HepG2 (cell line): ENCODE results near the gene SPRED2. TPM values are rescaled to one million over a fixed set of nuclear protein-coding genes. Genes with fewer than 3 reads are reported as not detected.

Experiments used
- ARNT2 ChIP-seq: sonication (generic); formaldehyde crosslinking; IDR thresholded peaks from 2 replicates; pipeline ENCODE4 v1.8.0; 2022; ENCODE audit warnings: mild to moderate bottlenecking, low read depth, missing genetic modification reagents, moderate library complexity
- GTF2F1 ChIP-seq: fragments of 150-350 bp; IDR thresholded peaks from 2 replicates; pipeline ENCODE4 v1.6.1; 2014; ENCODE audit warnings: low read length
- HCFC1 ChIP-seq: fragments of 150-350 bp; IDR thresholded peaks from 2 replicates; pipeline ENCODE4 v1.6.1; 2014; ENCODE audit warnings: low read depth, low read length
- HES4 ChIP-seq: sonication (generic); formaldehyde crosslinking; IDR thresholded peaks from 2 replicates; pipeline ENCODE4 v1.9.0; 2021; ENCODE audit warnings: mild to moderate bottlenecking, missing genetic modification reagents, borderline replicate concordance
- NRL ChIP-seq: sonication (generic); formaldehyde crosslinking; IDR thresholded peaks from 2 replicates; pipeline ENCODE4 v1.5.0; 2020; ENCODE audit warnings: missing genetic modification reagents, mild to moderate bottlenecking, moderate library complexity, borderline replicate concordance
- PTBP1 ChIP-seq: fragments of 200-400 bp; formaldehyde crosslinking; IDR thresholded peaks from 2 replicates; pipeline ENCODE4 v1.6.1; 2018; ENCODE audit warnings: low read length, low read depth; ENCODE audit not compliant: poor library complexity, severe bottlenecking
- RBAK ChIP-seq: sonication (generic); formaldehyde crosslinking; IDR thresholded peaks from 2 replicates; pipeline ENCODE4 v1.5.1; 2020; ENCODE audit warnings: mild to moderate bottlenecking, missing genetic modification reagents
- RFX3 ChIP-seq: IDR thresholded peaks from 2 replicates; pipeline ENCODE4 v1.6.1; 2016; ENCODE audit warnings: missing biosample characterization, missing genetic modification reagents
- RFX5 ChIP-seq: IDR thresholded peaks from 2 replicates; pipeline ENCODE4 v1.6.1; 2011; ENCODE audit warnings: low read depth, low read length, improper control_type of control experiment
- SALL1 ChIP-seq: sonication (generic); formaldehyde crosslinking; IDR thresholded peaks from 2 replicates; pipeline ENCODE4 v1.8.0; 2022; ENCODE audit warnings: mild to moderate bottlenecking, missing genetic modification reagents
- SIN3B ChIP-seq: fragments of 150-350 bp; IDR thresholded peaks from 2 replicates; pipeline ENCODE4 v1.6.1; 2014; ENCODE audit warnings: low read length
- SIX4 ChIP-seq: sonication (generic); formaldehyde crosslinking; IDR thresholded peaks from 2 replicates; pipeline ENCODE4 v1.4.0; 2020; ENCODE audit warnings: missing genetic modification reagents
- ZNF274 ChIP-seq: sonication (generic); formaldehyde crosslinking; IDR thresholded peaks from 2 replicates; pipeline ENCODE4 v1.5.1; 2020; ENCODE audit warnings: mild to moderate bottlenecking, missing genetic modification reagents
- ZNF280D ChIP-seq: sonication (generic); formaldehyde crosslinking; IDR thresholded peaks from 2 replicates; pipeline ENCODE4 v1.5.1; 2020; ENCODE audit warnings: mild to moderate bottlenecking, missing genetic modification reagents
- ZNF572 ChIP-seq: sonication (generic); formaldehyde crosslinking; IDR thresholded peaks from 2 replicates; pipeline ENCODE4 v1.5.1; 2020; ENCODE audit warnings: mild to moderate bottlenecking, missing genetic modification reagents
- ZNF652 ChIP-seq: IDR thresholded peaks from 2 replicates; pipeline ENCODE4 v1.6.1; 2016; ENCODE audit warnings: low read depth, borderline replicate concordance
- ZNF7 ChIP-seq: IDR thresholded peaks from 2 replicates; pipeline ENCODE4 v1.6.1; 2016; ENCODE audit warnings: missing biosample characterization, missing genetic modification reagents
- polyA plus RNA-seq, 8 experiments: library from polyadenylated mRNA; depleted of rRNA in 3 of 8; stranded (reverse) in 7 of 8; unstranded in 1 of 8; fragments of >200 nt; fragmentation: Illumina TruSeq in 4 of 8; extraction: Trizol in 4 of 8; gene quantifications; 2 replicates each; pipeline versions ENCODE4 v1.2.1 to v1.2.3, GENCODE V29; 2011 to 2016; ENCODE audit warnings: low read depth in 4 of 8, missing spikeins in 1 of 8, mixed read lengths in 1 of 8; ENCODE audit not compliant: insufficient read depth in 1 of 8
- total RNA-seq, 5 experiments: library from RNA; depleted of rRNA; stranded (reverse); fragments of >200 nt; fragmentation: Illumina TruSeq; extraction: Trizol; gene quantifications; 2 replicates each; pipeline ENCODE4 v1.2.3, GENCODE V29; 2016; ENCODE audit warnings: low read depth in 1 of 5
- TF ChIP-seq, protein P1 (sequence below): IDR thresholded peaks from 2 replicates; pipeline ENCODE4 v1.6.1; 2016; ENCODE audit warnings: control low read depth
- TF ChIP-seq, protein P2 (sequence below): fragments of 450-650 bp; IDR thresholded peaks from 2 replicates; pipeline ENCODE4 v1.6.1; 2017
- TF ChIP-seq, protein P3 (sequence below): sonication (generic); formaldehyde crosslinking; IDR thresholded peaks from 2 replicates; pipeline ENCODE4 v1.9.0; 2021; ENCODE audit warnings: missing genetic modification reagents, mild to moderate bottlenecking, borderline replicate concordance
- TF ChIP-seq, protein P4 (sequence below): sonication (generic); formaldehyde crosslinking; conservative IDR thresholded peaks from 2 replicates; pipeline ENCODE4 v1.4.0; 2020; ENCODE audit warnings: missing genetic modification reagents
- TF ChIP-seq, protein P5 (sequence below): sonication (generic); formaldehyde crosslinking; IDR thresholded peaks from 2 replicates; pipeline ENCODE4 v1.4.0; 2020; ENCODE audit warnings: missing genetic modification reagents

The SPRED2 gene
- total and polyA plus RNA-seq, 2 of the 13 experiments (the other 11 are each of a cell fraction or from before 2014, with no cell fraction given) = 13.0 to 37.0 TPM

DNA sequence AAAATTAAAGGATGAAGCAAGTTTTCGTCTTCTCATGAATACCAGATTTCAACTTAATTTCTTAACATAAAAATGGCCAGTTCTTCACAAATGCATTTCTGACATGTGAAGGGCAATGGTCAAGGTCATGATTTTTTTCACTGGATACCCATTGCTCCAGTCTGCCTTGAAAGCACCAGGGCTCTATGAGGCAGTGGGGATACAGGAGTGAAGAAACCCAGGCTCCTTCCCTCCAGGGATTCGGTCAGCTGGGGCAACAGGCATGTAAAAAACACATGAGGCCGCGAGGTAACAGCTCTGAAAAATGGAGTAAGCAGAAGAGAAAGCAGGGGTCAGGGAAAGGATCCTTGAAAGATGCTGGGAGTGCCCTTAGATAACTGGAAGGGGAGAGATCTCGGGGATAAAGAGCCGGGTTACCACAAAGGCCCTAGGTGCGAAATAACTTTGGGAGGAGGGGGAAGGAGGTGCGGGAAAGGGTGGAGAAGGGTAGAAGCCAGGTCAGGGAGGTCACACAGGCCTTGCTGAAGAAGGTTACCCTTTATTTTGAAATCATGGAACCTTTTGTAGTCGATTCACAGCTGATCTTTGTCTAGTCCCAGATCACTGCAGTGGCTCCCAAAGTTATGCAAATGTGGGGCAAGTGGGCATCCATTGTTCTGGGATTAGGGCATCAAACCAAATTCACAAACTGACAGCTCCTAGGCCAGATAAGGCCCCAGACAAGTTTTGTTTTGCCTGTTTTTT lies 5.2 kb upstream of the SPRED2 start (continued):
- no peak for TF ChIP-seq ZNF280D (CRISPR knock-in tag)
- TF ChIP-seq RFX5 = no peak
- TF ChIP-seq HES4 (CRISPR knock-in tag) = no peak
- TF ChIP-seq RBAK (CRISPR knock-in tag) = no peak
- TF ChIP-seq, protein P1, sequence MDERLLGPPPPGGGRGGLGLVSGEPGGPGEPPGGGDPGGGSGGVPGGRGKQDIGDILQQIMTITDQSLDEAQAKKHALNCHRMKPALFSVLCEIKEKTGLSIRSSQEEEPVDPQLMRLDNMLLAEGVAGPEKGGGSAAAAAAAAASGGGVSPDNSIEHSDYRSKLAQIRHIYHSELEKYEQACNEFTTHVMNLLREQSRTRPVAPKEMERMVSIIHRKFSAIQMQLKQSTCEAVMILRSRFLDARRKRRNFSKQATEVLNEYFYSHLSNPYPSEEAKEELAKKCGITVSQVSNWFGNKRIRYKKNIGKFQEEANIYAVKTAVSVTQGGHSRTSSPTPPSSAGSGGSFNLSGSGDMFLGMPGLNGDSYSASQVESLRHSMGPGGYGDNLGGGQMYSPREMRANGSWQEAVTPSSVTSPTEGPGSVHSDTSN (CRISPR knock-in tag) = no peak
- TF ChIP-seq SIX4 = no peak
- no peak for TF ChIP-seq ZNF652 (CRISPR knock-in tag)
- TF ChIP-seq, protein P2, sequence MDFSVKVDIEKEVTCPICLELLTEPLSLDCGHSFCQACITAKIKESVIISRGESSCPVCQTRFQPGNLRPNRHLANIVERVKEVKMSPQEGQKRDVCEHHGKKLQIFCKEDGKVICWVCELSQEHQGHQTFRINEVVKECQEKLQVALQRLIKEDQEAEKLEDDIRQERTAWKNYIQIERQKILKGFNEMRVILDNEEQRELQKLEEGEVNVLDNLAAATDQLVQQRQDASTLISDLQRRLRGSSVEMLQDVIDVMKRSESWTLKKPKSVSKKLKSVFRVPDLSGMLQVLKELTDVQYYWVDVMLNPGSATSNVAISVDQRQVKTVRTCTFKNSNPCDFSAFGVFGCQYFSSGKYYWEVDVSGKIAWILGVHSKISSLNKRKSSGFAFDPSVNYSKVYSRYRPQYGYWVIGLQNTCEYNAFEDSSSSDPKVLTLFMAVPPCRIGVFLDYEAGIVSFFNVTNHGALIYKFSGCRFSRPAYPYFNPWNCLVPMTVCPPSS = no peak
- no peak for TF ChIP-seq SALL1
- no peak for TF ChIP-seq PTBP1
- no peak for TF ChIP-seq NRL (CRISPR knock-in tag)
- no peak for TF ChIP-seq ZNF572
- TF ChIP-seq ARNT2 = no peak
- no peak for TF ChIP-seq ZNF7 (CRISPR knock-in tag)
- TF ChIP-seq, protein P3, sequence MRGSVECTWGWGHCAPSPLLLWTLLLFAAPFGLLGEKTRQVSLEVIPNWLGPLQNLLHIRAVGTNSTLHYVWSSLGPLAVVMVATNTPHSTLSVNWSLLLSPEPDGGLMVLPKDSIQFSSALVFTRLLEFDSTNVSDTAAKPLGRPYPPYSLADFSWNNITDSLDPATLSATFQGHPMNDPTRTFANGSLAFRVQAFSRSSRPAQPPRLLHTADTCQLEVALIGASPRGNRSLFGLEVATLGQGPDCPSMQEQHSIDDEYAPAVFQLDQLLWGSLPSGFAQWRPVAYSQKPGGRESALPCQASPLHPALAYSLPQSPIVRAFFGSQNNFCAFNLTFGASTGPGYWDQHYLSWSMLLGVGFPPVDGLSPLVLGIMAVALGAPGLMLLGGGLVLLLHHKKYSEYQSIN = no peak; the same call in 1 of the 2 replicates
- TF ChIP-seq, protein P4, sequence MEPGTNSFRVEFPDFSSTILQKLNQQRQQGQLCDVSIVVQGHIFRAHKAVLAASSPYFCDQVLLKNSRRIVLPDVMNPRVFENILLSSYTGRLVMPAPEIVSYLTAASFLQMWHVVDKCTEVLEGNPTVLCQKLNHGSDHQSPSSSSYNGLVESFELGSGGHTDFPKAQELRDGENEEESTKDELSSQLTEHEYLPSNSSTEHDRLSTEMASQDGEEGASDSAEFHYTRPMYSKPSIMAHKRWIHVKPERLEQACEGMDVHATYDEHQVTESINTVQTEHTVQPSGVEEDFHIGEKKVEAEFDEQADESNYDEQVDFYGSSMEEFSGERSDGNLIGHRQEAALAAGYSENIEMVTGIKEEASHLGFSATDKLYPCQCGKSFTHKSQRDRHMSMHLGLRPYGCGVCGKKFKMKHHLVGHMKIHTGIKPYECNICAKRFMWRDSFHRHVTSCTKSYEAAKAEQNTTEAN (CRISPR knock-in tag) = 0 out of 2 replicates have a peak, but pooled peaks have one; percentile 11
- no peak for TF ChIP-seq RFX3 (CRISPR knock-in tag)
- TF ChIP-seq, protein P5, sequence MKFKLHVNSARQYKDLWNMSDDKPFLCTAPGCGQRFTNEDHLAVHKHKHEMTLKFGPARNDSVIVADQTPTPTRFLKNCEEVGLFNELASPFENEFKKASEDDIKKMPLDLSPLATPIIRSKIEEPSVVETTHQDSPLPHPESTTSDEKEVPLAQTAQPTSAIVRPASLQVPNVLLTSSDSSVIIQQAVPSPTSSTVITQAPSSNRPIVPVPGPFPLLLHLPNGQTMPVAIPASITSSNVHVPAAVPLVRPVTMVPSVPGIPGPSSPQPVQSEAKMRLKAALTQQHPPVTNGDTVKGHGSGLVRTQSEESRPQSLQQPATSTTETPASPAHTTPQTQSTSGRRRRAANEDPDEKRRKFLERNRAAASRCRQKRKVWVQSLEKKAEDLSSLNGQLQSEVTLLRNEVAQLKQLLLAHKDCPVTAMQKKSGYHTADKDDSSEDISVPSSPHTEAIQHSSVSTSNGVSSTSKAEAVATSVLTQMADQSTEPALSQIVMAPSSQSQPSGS (CRISPR knock-in tag) = no peak
- TF ChIP-seq GTF2F1 = no peak
- no peak for TF ChIP-seq SIN3B
- TF ChIP-seq HCFC1 = no peak
- TF ChIP-seq ZNF274 (CRISPR knock-in tag) = no peak
